ENCODE results near the gene BEST1. TPM values are rescaled to one million over a fixed set of nuclear protein-coding genes. Genes with fewer than 3 reads are reported as not detected.

The BEST1 gene
- total RNA-seq, 1 experiment from 2014 or later, result 0.13 TPM

- Histone ChIP-seq H3K4me3 (ENCODE audit: low read depth in 2 of 2, low read length in 2 of 2) (no peak overlapping the region), H3K9me3 (ENCODE audit: control insufficient read depth, insufficient read depth, low read depth, low read length) (no peaks in the 10 kb centered on the region), H3K27ac (ENCODE audit: low read length) (peak overlapping the region; percentile 41), H3K36me3 (ENCODE audit: control insufficient read depth, insufficient read depth, low read length) (peaks cover 21% of the 10 kb centered on the region), H3K4me1 (ENCODE audit: control insufficient read depth, insufficient read depth, low read length) (peaks cover 31% of the 10 kb centered on the region), H3K27me3 (ENCODE audit: control insufficient read depth, insufficient read depth, low read length) (no peaks in the 10 kb centered on the region)
- POLR2A ChIA-PET, result no interaction called here
- in situ Hi-C loops (cut with HindIII; ENCODE audit: low pct_unique_long_range_greater_than_20kb, low sequenced_read_pairs) (no loop called here), intact Hi-C loops (cut with micrococcal nuclease; ENCODE audit: unreplicated experiment) (no loop called here)
- BruUV-seq (replicated peaks), result no TSS peak
- DNase-seq (ENCODE audit: low read depth, low spot score), result no peak
- TF ChIP-seq SIN3A (IDR thresholded peaks at IDR 0.05; ENCODE audit: borderline replicate concordance, insufficient read depth, low read depth, low read length) (no peak), POLR2AphosphoS5 (IDR thresholded peaks at IDR 0.05; ENCODE audit: low read depth, low read length) (no peak; the same call in 1 of the 2 replicates), TCF7L2 (IDR thresholded peaks at IDR 0.05; ENCODE audit: low read depth, low read length) (no peak)
- TF ChIP-seq, protein P1, sequence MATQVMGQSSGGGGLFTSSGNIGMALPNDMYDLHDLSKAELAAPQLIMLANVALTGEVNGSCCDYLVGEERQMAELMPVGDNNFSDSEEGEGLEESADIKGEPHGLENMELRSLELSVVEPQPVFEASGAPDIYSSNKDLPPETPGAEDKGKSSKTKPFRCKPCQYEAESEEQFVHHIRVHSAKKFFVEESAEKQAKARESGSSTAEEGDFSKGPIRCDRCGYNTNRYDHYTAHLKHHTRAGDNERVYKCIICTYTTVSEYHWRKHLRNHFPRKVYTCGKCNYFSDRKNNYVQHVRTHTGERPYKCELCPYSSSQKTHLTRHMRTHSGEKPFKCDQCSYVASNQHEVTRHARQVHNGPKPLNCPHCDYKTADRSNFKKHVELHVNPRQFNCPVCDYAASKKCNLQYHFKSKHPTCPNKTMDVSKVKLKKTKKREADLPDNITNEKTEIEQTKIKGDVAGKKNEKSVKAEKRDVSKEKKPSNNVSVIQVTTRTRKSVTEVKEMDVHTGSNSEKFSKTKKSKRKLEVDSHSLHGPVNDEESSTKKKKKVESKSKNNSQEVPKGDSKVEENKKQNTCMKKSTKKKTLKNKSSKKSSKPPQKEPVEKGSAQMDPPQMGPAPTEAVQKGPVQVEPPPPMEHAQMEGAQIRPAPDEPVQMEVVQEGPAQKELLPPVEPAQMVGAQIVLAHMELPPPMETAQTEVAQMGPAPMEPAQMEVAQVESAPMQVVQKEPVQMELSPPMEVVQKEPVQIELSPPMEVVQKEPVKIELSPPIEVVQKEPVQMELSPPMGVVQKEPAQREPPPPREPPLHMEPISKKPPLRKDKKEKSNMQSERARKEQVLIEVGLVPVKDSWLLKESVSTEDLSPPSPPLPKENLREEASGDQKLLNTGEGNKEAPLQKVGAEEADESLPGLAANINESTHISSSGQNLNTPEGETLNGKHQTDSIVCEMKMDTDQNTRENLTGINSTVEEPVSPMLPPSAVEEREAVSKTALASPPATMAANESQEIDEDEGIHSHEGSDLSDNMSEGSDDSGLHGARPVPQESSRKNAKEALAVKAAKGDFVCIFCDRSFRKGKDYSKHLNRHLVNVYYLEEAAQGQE (IDR thresholded peaks at IDR 0.05; ENCODE audit: insufficient read depth in 1 of 2, low read depth in 2 of 2, low read length in 1 of 2), result no peak
- TF ChIP-seq, protein P2, sequence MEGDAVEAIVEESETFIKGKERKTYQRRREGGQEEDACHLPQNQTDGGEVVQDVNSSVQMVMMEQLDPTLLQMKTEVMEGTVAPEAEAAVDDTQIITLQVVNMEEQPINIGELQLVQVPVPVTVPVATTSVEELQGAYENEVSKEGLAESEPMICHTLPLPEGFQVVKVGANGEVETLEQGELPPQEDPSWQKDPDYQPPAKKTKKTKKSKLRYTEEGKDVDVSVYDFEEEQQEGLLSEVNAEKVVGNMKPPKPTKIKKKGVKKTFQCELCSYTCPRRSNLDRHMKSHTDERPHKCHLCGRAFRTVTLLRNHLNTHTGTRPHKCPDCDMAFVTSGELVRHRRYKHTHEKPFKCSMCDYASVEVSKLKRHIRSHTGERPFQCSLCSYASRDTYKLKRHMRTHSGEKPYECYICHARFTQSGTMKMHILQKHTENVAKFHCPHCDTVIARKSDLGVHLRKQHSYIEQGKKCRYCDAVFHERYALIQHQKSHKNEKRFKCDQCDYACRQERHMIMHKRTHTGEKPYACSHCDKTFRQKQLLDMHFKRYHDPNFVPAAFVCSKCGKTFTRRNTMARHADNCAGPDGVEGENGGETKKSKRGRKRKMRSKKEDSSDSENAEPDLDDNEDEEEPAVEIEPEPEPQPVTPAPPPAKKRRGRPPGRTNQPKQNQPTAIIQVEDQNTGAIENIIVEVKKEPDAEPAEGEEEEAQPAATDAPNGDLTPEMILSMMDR (IDR thresholded peaks at IDR 0.05), result no peak
- CTCF ChIA-PET, result interaction anchor here (1.3 to 1.6 kb wide), 2 partner anchors 14 to 120 kb away, joined by 4 read pairs; no protein-coding TSS in a partner anchor
- ATAC-seq, result no peak; the same call in 1 of the 2 replicates
Observed at GRCh38 chr11:61962213-61963015, 12.3 kb downstream of the BEST1 start.

GRCh38 chr11:61963016-61963281 is 12.8 kb downstream of the BEST1 start:
- H3K27ac ChIP-seq (ENCODE audit: low read length), result peak overlapping the region; percentile 41; the same call in 1 of the 2 replicates
- ATAC-seq (peak; percentile 9; the same call in 1 of the 2 replicates), DNase-seq (ENCODE audit: low read depth, low spot score) (no peak)
- ChIA-PET POLR2A (no interaction called here), CTCF (no interaction called here)
- H3K9me3 ChIP-seq (ENCODE audit: control insufficient read depth, insufficient read depth, low read depth, low read length), result no peaks in the 10 kb centered on the region
- in situ Hi-C loops (cut with HindIII; ENCODE audit: low pct_unique_long_range_greater_than_20kb, low sequenced_read_pairs), result no loop called here
- no peak overlapping the region for H3K4me3 ChIP-seq (ENCODE audit: low read depth in 2 of 2, low read length in 2 of 2)
- TF ChIP-seq POLR2AphosphoS5 (IDR thresholded peaks at IDR 0.05; ENCODE audit: low read depth, low read length), result peak; percentile 68; the same call in 1 of the 2 replicates
- TF ChIP-seq, protein P1 (IDR thresholded peaks at IDR 0.05; ENCODE audit: insufficient read depth in 1 of 2, low read depth in 2 of 2, low read length in 1 of 2), result no peak
- TF ChIP-seq, protein P2 (IDR thresholded peaks at IDR 0.05), result no peak
- TF ChIP-seq TCF7L2 (IDR thresholded peaks at IDR 0.05; ENCODE audit: low read depth, low read length), result no peak
- no peak for TF ChIP-seq SIN3A (IDR thresholded peaks at IDR 0.05; ENCODE audit: borderline replicate concordance, insufficient read depth, low read depth, low read length)
- peaks cover 21% of the 10 kb centered on the region for H3K36me3 ChIP-seq (ENCODE audit: control insufficient read depth, insufficient read depth, low read length)
- no peaks in the 10 kb centered on the region for H3K27me3 ChIP-seq (ENCODE audit: control insufficient read depth, insufficient read depth, low read length)
- BruUV-seq (replicated peaks), result no TSS peak
- peaks cover 31% of the 10 kb centered on the region for H3K4me1 ChIP-seq (ENCODE audit: control insufficient read depth, insufficient read depth, low read length)
- intact Hi-C loops (cut with micrococcal nuclease; ENCODE audit: unreplicated experiment), result no loop called here
